ENCODE data around the gene GUSB.

GUSB gene

DNA sequence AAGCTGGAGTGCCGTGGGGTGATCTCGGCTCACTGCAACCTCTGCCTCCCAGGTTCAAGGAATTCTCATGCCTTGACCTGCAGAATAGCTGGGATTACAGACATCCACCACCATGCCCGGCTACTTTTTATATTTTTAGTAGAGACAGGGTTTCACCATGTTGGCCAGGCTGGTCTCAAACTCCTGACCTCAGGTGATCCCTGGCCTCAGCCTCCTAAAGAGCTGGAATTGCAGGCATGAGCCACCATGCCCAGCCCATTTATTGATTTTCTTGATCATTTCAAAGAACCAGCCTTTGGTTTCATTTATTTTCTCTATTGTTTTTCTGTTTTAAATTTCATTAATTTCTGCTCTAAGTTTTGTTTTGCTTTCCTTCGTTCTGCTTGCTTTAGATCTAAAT, 50.3 kb downstream of the GUSB start:
- DNase-seq (ENCODE audit: low read depth in 2 of 3, low spot score in 2 of 3): no peak

GRCh38 chr7:65927489-65928448, 54.2 kb downstream of the GUSB start:
- DNase-seq (ENCODE audit: low read depth in 2 of 3, low spot score in 2 of 3): no peak

DNA sequence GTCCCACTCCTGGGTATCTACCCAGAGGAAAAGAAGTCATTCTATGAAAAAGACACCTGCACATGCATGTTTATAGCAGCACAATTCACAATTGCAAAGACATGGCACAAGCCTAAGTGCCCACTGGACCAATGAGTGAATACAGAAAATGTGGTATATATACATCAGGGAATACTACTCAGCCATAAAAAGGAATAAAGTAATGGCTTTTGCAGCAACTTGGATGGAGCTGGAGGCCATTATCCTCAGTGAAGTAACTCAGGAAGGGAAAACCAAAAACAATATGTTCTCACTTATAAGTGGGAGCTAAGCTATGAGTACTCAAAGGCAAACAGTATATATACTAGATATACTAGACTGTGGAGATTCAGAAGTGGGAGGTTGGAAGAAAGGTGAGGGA, 55.4 kb downstream of the GUSB start:
- DNase-seq (ENCODE audit: low read depth in 2 of 3, low spot score in 2 of 3): no peak

- DNase-seq (ENCODE audit: low read depth in 2 of 3, low spot score in 2 of 3): no peak
Observed at GRCh38 chr7:65925040-65925439, 57.0 kb downstream of the GUSB start.

GRCh38 chr7:65924193-65924592, 57.8 kb downstream of the GUSB start:
- DNase-seq (ENCODE audit: low read depth in 2 of 3, low spot score in 2 of 3): no peak

GRCh38 chr7:65923316-65923715, 58.7 kb downstream of the GUSB start:
- DNase-seq (ENCODE audit: low read depth in 2 of 3, low spot score in 2 of 3): no peak

DNA sequence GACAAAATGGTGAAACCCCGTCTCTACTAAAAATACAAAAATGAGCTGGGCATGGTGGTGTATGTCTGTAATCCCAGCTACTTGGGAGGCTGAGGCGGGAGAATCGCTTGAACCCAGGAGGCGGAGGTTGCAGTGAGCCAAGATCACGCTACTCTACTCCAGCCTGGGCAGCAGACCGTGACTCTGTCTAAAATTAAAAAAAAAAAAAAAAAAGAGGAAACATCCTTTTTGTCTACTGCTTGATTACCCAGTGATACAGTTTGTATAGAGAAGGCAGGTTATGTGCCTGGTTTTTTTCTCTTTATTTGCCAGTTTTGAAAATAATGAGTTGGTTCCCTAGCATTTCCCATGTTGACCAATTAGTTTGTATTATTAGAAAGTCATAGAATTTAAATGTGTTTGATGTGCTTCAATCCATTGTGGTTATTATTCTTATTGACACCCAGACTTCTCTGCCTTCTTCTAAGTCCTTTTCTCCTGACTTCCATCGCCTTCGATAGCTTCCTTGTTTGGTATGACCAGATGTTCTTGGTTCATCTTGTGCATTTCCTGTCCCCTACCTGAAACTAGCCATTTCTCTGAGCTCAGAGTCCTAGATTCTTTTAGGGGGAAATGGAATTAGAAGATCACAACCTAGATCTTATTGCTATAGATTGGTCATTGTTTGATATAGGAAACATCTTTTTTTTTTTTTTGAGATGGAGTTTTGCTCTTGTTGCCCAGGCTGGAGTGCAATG, 65.9 kb downstream of the GUSB start:
- DNase-seq (ENCODE audit: low read depth in 2 of 3, low spot score in 2 of 3): no peak

GRCh38 chr7:65912237-65912636, 69.8 kb downstream of the GUSB start:
- DNase-seq (ENCODE audit: low read depth in 2 of 3, low spot score in 2 of 3): no peak

All from activated CD8-positive, alpha-beta memory T cell treated with anti-CD3 and anti-CD28 coated beads for 48 hours (primary cell).